Measurements from ENCODE around the gene MAGI1.

GRCh38 chr3:65856907-65857306 is 181.8 kb downstream of the MAGI1 start:
- TF ChIP-seq, protein P1, sequence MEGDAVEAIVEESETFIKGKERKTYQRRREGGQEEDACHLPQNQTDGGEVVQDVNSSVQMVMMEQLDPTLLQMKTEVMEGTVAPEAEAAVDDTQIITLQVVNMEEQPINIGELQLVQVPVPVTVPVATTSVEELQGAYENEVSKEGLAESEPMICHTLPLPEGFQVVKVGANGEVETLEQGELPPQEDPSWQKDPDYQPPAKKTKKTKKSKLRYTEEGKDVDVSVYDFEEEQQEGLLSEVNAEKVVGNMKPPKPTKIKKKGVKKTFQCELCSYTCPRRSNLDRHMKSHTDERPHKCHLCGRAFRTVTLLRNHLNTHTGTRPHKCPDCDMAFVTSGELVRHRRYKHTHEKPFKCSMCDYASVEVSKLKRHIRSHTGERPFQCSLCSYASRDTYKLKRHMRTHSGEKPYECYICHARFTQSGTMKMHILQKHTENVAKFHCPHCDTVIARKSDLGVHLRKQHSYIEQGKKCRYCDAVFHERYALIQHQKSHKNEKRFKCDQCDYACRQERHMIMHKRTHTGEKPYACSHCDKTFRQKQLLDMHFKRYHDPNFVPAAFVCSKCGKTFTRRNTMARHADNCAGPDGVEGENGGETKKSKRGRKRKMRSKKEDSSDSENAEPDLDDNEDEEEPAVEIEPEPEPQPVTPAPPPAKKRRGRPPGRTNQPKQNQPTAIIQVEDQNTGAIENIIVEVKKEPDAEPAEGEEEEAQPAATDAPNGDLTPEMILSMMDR (conservative IDR thresholded peaks at IDR 0.05 in 1 of 2, IDR thresholded peaks at IDR 0.05 in 1 of 2; ENCODE audit: low read depth in 1 of 2, low read length in 2 of 2) = no peak
- no peak for TF ChIP-seq EZH2 (IDR thresholded peaks at IDR 0.05; ENCODE audit: low read length, missing control alignments)
